UCSD-AML1 (cell line): ENCODE data around the gene RYK.
A peak's percentile ranks its signal among the peaks of the same experiment; 100 is the strongest.
"Not testable (repeated sequence)": the region's sequence is repeated elsewhere in the genome, so short reads cannot be mapped to it uniquely, and the experiment has no call there.

ENCODE experiments used
- DNase-seq: peaks from one replicate; lab custom pipeline; 2025; ENCODE audit not compliant: unreplicated experiment; lab: John Stamatoyannopoulos, UW

RYK gene

DNA sequence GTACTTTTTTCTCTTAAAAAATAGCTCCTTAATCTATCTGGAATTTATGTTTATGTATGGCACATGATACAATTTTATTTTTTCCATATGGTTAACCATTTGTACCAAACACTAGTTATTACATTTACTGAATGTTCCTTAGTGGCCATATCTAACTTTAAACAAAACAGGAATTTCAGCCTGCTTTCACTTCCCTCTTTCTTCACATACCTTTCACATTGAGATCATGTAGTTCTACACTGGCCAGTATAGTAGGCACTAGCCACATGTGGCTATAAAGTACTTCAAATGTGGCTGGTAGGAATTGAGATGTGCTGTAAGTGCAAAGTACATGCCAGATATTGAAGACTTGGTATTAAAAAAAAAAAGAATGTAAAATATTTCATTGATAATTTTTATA is 4.7 kb upstream of the RYK start:
- DNase-seq: no peak

DNA sequence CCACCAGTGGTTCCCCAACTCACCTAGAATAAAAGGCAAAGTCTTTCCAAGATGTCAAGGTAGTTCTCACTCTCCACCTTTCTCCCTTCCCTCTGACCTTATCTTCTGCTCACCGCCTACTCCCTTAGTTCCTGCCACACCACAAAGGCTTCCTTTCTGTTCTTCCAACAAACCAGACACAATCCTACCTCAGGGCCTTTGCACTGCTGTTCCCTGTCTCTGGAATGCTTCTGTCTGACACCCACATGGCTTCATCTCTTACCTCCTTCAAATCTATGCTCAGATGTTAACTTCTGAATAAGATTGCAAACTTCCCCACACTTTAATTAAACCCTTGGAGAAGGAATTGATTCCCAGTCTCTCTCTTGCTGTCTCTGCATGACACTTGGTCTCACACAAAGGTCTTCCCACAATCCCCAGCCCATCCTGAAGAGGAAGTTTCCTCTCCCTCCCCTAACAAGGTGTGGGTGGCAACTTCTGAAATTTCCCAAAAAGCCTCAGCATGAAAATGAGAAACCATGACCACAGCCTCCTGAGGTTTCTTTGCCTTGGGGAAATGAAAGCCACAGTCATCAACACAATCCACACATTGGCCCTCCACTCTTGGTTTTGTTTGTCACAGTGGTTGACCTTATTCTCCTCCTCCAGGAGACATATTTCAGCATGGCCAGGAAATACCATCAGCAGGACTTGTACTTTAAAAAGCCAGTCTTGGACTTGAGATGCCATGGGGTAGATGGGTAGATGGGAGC is 3.0 kb upstream of the RYK start:
- no peak for DNase-seq

DNA sequence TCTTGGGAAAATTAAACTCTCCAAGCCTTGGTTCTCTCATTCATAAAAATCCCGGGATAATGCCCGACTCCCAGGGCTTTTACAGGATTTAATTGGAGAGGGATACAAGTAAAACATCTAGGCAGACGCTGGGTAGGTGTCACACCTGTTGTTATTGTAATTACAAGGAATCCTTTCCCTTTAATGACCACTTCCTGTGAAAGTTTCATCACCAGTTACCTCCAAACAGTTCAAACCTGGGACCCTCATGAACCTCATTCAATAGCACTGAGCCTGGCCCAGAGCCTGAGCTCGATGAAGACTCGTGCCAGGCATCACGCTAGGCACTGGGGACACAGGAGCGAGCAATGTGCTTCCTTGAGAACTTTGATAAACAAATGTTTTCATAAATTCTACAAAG is 2.1 kb upstream of the RYK start:
- DNase-seq: no peak

DNA sequence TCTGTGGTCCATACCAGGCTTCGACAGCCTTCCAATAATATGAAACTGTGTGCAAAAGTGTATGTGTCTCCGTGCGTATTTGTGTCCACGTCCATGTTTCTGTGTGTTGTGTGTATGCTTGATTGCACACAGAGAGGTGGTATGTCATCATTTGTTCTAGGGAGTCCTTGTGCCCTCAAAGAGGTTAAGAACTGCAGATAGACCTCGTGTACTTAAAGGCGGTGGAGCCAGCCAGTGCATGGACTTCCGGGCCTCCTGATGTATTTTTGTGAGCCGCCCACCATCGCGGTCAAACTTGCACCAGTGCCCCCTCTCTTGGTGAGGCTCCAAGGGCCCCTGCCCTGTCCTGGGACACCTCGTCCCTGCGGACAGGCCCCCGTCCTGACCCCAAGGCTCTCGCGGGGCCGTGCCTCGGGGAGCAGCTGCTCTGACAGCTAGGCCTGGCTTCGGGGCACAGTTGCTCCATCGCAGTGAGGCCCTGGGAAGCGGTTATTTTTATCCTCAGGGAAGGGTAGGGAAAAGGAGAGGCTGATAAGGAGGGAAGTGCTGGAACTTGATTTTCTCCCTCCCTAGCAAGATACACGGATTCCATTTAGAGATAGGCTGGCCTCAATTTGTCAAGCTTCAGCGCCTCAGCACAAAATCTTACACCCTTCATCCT is 1.2 kb upstream of the RYK start:
- DNase-seq: no peak

DNA sequence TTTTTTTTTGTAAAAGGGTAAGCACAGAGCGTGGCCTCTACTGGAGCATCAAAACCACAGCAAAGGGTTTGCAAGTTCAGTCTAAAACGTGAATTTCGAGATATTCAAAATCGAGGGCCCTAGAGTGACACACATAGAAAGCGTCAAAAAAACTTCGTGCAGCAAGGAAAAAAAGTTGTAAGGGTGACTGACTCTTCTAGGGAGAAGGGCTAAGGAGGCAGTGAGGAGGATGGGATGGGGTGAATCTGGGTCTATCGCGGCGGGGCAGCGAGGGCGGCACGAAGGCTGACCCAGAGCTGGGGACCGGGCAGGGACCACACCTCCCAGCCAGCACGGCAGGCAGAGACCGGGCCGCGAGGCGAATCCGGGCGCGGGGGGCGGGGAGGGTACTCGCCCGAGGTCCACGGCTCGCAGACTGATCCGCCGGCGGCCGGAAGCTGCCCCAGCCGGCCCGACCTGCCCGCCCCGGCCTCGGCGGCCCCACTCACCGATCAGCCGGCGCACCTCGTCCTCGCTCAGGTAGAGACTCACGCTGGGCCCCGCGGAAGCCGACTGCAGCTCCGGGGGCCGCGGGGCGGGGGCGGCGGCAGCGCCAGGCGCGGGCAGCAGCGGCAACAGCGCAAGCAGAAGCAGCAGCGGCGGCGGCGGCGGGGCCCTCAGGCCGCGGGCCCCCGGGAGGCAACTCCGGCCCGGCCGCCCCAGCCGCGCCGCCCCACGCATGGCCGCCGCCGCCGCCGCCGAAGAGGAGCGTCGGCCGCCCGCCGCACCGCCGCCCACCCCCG is 533 bp downstream of the RYK start:
- DNase-seq: peak; percentile 67

DNA sequence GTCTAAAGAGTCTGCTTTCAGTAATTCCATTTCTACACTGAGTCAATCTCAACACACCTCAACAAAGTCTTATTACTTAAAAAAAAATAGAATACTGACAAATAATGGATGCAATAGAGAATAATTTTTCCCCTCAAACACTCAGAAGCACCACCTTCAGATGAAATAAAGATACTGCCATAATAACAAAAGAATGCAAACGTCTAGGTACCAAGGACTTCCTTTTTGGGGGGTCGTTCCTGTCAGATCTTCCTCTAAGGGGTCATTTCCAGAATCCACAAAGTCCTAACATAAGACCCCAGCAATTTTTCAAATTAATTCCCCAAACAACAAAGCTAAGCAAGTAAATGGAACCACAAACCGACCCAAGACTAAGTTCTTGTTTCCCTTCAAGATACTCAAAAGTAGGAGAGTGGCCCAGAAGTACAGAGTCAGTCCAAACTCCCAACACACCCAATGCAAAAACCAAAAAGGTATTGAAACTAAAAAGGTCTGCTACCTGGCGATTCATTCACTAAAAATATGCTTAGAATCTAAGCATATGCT is 1.3 kb downstream of the RYK start:
- no peak for DNase-seq

DNA sequence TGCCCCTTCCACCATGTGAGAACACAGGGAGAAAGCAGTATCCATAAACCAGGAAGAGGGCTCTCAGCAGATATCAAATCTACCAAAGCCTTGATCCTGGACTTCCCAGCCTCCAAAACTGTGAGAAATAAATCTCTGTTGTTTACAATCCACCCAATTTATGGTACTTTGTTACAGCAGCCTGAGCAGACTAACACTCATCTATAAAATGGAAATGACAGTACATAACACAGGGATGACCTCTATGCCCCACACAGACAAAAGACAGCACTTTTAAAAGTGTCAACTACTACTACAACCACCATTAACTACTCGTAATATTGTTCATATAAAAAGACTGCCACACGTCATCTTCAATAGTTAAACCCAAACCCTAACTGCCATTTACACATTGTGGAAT is 5.7 kb downstream of the RYK start:
- no peak for DNase-seq

DNA sequence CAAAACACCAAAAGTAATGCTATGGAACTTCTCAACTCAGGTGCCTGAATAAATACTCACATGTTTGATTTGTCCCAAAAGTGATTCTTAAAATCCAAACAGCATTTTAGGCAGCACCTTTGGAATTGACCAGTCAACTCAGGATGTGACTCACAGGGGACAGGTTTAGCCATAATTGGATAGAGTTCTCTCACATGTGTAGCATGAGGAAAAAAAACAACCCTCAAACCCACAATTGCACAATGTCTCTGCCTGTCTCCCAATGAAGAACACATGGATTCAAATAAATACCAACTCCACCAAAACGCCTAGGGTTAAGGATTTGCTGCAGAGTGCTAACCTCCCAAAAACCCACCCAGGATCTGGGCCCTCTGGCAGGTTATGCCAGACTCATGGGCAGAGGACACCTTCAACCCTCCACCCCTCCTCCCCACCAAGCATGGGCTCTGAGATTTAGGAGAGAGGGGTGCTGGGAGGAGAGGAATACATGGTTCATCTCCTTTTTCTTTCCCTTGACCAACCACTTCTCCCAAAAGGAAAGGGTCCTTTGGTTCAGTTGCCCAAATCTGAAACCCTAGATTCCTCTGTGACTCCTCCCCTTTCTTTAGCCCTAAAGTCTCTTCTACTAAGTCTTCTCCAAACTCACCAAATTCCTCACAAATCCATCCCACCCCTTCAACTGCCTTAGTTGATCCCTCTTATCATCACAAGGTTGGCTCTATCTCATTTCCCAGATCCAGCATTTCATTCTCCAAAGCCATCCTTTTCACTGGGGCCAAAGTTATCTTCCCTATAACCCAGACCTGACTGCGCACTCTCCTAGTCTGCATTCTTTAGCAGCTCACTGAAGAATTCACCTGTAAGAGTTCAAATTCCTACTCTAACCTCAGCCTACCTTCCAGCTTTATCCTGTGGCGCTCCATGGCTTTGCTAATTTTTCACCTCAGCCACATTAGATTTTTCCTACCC is 7.7 kb downstream of the RYK start:
- DNase-seq: no peak

DNA sequence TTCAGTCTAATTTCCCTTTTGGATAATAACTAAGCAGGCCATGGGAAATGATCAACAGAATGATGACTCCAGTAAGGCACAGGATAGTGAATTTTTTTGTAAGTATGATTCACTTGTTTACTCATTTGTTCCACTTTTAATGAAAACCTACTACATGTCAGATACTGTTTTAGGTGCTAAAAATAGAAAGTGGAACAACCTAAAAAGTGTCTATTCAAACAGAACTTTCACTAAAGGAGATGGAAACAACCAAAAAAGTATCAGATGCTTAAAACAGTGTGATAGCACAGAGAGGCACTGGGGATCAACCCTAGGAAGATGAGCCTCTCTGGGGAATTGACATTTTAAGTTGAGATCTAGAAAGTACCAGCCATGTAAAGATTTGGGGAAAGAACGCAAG is 11.1 kb downstream of the RYK start:
- no peak for DNase-seq

DNA sequence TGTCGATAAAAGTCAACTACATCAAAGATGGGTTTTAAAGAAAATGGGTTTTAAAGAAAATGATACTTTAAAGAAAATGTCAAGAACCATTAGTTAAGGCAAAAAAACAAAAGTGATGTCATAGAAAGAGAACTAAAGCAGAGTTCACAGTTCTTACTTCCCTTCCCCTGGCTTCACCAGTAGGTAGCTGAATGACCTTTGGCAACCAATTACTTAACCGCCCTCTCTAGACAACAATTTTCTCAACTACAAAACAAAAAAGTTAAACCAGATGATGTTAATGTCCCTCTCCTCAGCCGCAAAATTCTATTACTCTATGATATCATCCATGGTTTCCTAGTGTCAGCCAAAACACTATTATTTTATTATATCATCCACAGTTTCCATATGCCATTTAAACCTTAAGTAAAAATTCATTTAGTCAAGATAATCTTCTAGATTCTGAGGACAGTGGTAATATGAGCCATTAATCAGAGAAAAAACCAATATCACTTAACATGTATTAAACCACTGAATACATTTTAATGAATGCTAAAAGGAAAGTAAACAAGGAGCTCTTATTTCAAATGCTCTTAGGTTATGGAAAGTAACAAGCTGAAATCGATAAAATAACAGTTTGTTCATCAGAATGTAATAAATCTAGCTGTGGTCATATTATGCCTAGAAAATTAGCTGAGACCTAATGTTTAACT is 13.1 kb downstream of the RYK start:
- no peak for DNase-seq

DNA sequence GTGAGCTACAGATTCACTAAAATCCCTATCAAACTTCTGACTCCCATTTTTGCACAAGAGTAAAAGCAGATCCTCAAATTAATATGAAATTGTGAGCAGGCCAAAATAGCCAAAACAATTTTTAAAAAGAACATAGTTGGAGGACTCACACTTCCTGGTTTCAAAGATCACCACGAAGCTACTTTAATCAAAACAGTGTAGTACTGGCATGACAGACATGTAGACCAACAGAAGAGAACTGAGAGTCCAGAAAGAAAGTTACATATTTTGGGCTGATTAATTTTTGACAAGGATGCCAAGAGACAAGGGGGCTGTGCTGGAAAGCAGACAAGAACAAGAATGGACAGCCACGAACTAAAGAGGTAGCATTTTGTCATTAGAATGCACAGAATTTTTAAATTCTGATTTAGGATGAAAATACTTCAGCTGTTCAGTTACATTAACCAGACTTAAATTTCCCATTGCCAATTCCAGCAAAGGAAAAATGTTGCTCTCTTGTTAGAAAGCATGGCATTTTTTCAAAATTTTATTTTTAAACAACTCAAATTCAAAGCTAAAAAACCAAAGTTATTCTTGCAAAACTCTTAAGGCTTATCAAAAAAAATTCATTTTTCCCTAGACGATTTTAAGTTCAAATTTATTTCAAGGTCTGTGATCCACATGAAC is 14.0 kb downstream of the RYK start:
- no peak for DNase-seq

DNA sequence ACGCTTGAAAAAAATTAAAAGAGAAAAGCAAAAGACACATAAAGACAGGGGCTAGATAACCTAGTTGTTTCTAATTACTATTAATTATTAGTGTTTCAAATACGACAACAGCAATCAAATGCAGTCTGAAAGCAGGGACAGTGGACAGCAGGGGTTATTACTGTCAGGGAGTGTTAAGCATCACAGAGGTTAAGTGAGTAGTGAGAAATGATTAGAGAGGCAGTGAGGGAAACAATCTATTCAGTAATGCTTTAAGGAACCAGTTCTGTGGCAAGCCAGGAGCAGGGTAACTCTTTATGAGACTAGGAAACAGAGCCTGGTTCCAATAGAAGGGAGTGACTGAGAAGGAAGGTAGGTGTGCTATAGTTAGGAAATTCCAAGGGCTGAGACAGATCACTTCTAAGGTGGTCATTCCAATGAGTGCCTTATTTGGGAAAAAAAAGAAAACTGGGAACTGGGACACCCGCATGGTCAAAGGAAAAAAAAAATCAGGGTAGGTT is 15.0 kb downstream of the RYK start:
- DNase-seq: no peak

DNA sequence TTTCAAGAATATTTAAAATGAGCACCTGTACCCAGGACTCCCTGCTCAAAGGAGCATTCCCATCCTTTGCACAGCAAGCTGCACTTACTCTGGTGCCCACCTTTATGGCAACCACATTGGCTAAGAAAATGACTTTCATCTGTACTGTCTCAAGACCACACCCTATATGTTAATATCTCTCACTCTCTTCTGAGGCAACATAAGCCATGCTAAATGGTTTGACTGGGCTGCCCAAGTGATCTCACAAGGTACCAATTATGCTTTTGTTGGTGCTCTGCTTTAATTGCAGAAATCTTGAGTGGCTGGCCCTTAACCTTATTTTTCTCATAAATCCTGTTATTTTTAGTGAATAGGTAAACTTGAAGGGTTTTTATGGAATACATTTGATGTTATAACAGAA is 17.7 kb downstream of the RYK start:
- no peak for DNase-seq

DNA sequence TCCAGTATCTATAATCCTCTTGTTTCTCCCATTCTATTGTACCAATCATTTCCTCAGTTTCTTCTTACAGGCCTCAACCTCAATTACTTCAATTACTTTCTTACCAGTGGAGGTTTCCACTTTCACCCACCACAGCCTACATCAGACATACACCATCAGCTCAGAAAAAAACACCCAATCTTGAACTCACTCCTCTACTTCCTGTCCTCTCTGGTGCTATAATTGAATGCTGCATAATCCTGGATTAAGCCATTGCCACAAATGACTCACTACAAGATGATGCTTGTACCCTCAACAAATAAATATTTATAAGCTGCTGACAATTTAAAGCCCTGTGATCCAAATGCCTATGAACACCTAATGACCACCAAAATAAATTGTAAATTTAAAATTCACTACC is 18.5 kb downstream of the RYK start:
- DNase-seq: no peak

DNA sequence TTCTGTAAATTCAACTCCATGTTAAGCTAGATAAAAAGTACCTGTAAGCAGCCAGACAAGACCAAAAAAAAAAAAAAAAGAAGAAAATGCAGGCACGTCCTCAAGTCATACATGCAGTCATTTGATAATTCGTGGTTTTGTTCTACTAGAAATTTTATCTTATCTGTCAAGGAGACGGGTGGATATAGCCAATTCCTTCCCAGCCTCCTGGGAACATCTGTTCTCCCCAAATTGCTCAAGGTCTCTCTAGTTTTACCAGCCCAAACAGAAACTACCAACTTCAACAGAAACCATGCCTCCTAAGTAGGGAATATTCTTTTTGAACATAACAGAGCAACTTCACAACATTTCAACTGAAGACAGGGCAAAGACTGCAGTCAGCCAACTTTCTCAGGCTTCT is 19.5 kb downstream of the RYK start:
- no peak for DNase-seq

DNA sequence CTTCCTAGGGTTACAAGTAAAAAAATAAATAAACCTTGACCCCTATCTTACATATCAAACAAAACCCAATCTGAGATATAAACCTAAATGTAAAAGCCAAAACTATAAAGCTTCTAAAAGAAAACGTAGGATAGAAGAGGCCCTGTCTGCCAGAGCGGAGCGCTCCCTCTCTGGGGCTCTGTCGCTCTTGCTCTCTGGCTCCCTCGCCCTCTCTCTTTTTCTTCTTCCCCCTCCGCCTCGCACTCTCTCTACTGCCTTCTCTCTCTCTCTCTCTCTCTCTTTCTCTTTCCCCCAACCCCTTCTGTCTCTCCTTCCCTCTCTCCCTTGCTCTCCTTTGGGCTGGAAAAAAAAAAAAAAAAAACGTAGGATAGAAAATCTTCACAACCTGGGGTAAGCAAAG is 21.6 kb downstream of the RYK start:
- no peak for DNase-seq

DNA sequence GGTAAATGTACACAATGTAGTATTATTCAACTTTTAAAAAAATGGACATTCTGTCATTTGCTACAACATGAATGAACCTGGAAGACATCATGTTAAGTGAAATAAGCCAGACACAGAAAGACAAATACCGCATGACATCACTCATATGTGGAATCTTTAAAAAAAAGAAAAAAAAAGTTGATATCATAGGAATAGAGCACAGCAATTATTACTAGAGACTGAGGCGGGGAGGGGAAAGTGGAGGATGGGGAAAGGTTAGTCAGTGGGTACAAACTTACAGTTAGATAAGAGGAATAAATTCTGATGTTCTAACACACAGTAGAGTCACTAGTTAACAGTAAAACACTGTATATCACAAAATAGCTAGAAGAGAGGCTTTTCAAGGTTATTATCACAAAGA is 22.2 kb downstream of the RYK start:
- DNase-seq: no peak

DNA sequence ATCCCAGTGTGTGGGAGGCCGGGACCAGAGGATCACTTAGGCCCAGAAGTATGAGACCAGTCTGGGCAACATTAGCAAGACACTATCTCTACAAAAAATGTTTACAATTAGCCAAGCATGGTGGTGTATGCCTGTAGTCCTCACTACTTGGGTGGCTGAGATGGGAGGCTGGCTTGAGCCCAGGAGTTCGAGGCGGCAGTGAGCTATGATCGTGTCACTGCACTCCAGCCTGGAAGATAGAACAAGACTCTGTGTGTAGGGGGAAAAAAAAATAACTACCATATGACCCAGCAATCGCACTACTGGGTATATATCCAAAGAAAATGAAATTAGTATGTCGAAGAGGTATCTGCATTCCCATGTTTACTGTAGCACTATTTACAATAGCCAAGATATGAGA is 22.6 kb downstream of the RYK start:
- DNase-seq: no peak

DNA sequence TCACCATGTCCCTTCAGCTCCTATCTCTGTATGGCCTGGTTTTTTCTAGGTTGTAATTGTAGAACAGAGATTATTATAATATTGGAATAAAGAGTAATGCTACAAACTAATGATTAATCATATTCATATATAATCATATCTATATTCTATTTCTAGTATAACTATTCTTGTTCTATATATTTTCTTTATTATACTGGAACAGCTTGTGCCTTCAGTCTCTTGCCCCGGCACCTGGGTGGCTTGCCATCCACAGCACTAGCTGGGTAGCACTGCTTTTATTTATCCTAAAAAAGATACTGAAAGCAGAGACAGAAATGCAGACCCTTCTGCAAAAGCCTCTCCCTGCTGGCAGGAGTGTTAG is 25.9 kb downstream of the RYK start:
- not testable (repeated sequence) for DNase-seq

DNA sequence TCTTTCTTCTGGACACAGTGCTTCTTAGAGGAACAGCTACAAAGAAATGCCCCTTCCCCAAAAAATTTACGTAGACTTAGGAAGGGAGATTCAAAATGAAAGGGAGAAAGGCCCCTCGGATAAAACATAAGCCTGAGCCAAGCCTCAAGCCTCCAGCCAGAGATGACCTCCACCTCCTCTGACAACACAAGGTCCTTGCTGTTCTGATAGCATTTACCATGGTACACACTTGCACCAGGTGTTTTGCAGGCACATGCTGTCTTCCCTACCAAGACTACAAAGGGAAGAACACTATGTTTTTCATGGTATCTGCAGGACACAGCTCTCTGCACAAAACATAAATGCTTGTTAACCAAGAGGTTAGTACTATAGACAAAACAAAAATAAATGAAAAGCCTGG is 27.8 kb downstream of the RYK start:
- DNase-seq: no peak
